Measurements from ENCODE around the gene SKI. TPM values are rescaled to one million over a fixed set of nuclear protein-coding genes. Genes with fewer than 3 reads are reported as not detected.

The SKI gene
- 10.5 and 15.6 TPM in 2 replicates for total RNA-seq

DNA sequence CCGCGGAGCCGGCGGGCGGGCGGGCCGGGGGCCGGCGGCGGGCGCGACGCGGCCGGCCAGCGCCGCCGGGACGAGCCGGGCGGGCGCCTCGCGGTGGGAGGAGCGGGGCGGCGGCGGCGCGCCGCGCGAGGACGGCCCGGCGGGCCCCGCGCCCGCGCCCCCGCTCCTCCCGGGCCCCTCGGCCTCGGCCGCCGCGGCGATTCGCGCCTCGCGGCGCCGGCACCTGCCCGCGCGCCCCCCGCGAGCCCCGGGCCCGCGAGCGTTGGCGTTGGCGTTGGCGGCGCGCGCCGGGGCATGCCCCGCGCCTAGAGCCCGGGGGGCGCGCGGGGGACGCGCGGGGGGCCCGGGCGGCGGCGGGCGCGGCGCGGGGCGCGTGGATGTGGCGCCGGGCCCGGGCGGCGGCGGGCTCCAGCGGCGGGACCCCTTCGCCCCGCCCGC lies at the start of gene SKI:
TSS of gene SKI (plus strand) at position 163 of the 438 bp plus-strand sequence. CDS start 448 bp downstream, outside the sequence.

DNA sequence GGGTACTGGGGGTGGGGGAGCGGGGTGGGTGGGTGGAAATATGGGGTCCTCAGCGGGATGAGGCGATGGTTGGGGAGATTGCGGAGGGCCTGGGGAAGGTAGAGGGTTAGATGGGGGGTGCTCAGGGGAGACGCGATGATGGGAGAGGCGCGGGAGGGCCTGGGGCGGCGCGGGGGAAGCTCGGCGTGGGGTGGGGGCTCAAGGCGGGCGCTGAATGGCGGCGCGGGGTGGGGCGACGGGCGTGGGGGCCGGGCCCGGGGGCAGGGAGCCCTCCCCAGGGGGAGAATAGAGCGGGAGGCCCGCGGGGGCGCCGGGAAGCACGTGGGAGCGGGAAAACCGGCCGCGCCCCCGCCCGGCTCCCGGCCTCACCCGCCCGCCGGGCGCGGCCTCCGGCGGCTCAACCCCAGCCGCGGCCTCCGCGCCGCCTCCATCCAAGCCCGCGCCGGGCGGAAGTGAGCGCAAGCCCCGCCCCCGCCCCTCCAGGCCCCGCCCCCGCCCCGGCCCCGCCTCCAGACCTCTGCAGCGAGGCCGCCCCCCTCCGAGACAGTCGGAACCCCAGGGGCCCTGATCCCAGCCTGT lies 33.7 kb upstream of the SKI start, which contains the start of gene FAAP20:
TSS of gene FAAP20 (minus strand) at position 454 of the 579 bp plus-strand sequence. CDS start at position 431, 23 bp downstream.

Other genes with a start within 250 kb of the SKI start
- not detected in 2 replicates for gene CFAP74, start 224.5 kb upstream of the SKI start, total RNA-seq
- not detected in 2 replicates for gene GABRD, start 209.0 kb upstream of the SKI start, total RNA-seq
- 6.4 and 7.5 TPM in 2 replicates for gene PRKCZ, start 177.9 kb upstream of the SKI start, total RNA-seq
- 18.3 and 19.1 TPM in 2 replicates for gene FAAP20, start 33.5 kb upstream of the SKI start, total RNA-seq
- 6.4 and 12.1 TPM in 2 replicates for gene MORN1, start 163.2 kb downstream of the SKI start, total RNA-seq
- gene RER1, start 163.5 kb downstream of the SKI start, total RNA-seq, result 79.4 and 102 TPM in 2 replicates
- gene PEX10, start 184.2 kb downstream of the SKI start, total RNA-seq, result 22.9 and 26.8 TPM in 2 replicates
- 0.09 and 0.14 TPM in 2 replicates for gene PLCH2, start 248.0 kb downstream of the SKI start, total RNA-seq